ENCODE results near the gene ABCC4. TPM values are rescaled to one million over a fixed set of nuclear protein-coding genes. Genes with fewer than 3 reads are reported as not detected.

The ABCC4 gene
- total and polyA plus RNA-seq, 9 of the 15 experiments (the other 6 are each of a cell fraction or from before 2014, with no cell fraction given), result 9.4 to 46.1 (median 25.4) TPM

- FAIRE-seq (no peak), DNase-seq (ENCODE audit: extremely low read depth in 1 of 4, low spot score in 3 of 4) (peak in 2 of 4 experiments; percentile 7 to 10), ATAC-seq (no peak)
- Histone ChIP-seq H3K4me1 (replicated peaks in 1 of 2; ENCODE audit: control insufficient read depth in 2 of 2, insufficient read depth in 2 of 2, low read length in 2 of 2) (no peaks in the 10 kb centered on the region), H3K9me1 (ENCODE audit: control insufficient read depth, insufficient read depth, low read length) (no peaks in the 10 kb centered on the region), H3K27ac (ENCODE audit: extremely low read depth, low read depth, low read length) (no peak overlapping the region), H3K9me3 (replicated peaks; ENCODE audit: control insufficient read depth, insufficient read depth, low read depth, low read length) (no peaks in the 10 kb centered on the region), H2AFZ (ENCODE audit: low read depth, low read length) (no peak overlapping the region), H3K4me3 (no peak overlapping the region), H3K4me2 (ENCODE audit: insufficient read depth, low read length) (no peak overlapping the region), H3K36me3 (ENCODE audit: control insufficient read depth, insufficient read depth, low read length) (no peaks in the 10 kb centered on the region), H4K20me1 (replicated peaks; ENCODE audit: control insufficient read depth, insufficient read depth, low read length) (no peaks in the 10 kb centered on the region), H3K79me2 (ENCODE audit: control insufficient read depth, insufficient read depth, low read length) (no peaks in the 10 kb centered on the region), H3K9ac (ENCODE audit: insufficient read depth in 1 of 2, low read depth in 2 of 2, low read length in 2 of 2) (no peak overlapping the region), H3K27me3 (ENCODE audit: control insufficient read depth in 2 of 2, insufficient read depth in 2 of 2, low read length in 2 of 2) (peaks cover 0 to 10% of the 10 kb centered on the region in 2 experiments; a peak in 2 of 5 replicates)
- no TSS peak for BruUV-seq (replicated peaks)
- POLR2A ChIA-PET, result interaction anchor here (0.8 to 1.2 kb wide), 2 partner anchors 18 to 33 kb away, joined by 3 read pairs; no protein-coding TSS in a partner anchor
- CTCF ChIA-PET (ENCODE audit: low intra/inter-chr PET ratio), result no interaction called here
- WGBS (ENCODE audit: insufficient coverage, low coverage, missing lambda C conversion rate), result 42% methylated on average over 6 of the region's 12 CpGs
- in situ Hi-C loops (cut with MboI) (no loop called here), intact Hi-C loops (cut with micrococcal nuclease) (loop anchor here (10.0 kb wide), 1 partner anchor 467 kb away; no protein-coding TSS in a partner anchor)
- TF ChIP-seq ZNF639 (CRISPR knock-in tag; conservative IDR thresholded peaks at IDR 0.05 in 1 of 2, IDR thresholded peaks at IDR 0.05 in 1 of 2) (no peak), CBFA2T3 (IDR thresholded peaks at IDR 0.05) (peak; percentile 48), E2F6 (IDR thresholded peaks at IDR 0.05; ENCODE audit: borderline replicate concordance in 1 of 2, extremely low read depth in 1 of 2, insufficient read depth in 1 of 2, insufficient read length in 1 of 2, low read depth in 1 of 2, low read length in 1 of 2, poor library complexity in 1 of 2, severe bottlenecking in 1 of 2) (peak in 1 of 2 experiments; percentile 26), HINFP (tag; conservative IDR thresholded peaks at IDR 0.05; ENCODE audit: low read depth) (no peak), REST (IDR thresholded peaks at IDR 0.05; ENCODE audit: borderline replicate concordance) (no peak), REST (CRISPR knock-in tag; IDR thresholded peaks at IDR 0.05; ENCODE audit: low read depth) (no peak), KAT8 (IDR thresholded peaks at IDR 0.05; ENCODE audit: low read depth) (no peak), MXD1 (CRISPR knock-in tag; IDR thresholded peaks at IDR 0.05; ENCODE audit: borderline replicate concordance, poor library complexity, severe bottlenecking) (no peak)
Measured at GRCh38 chr13:95007322-95007721, 293.9 kb downstream of the ABCC4 start.

Measured in K562 (cell line).